Stimulated activated effector memory CD8-positive, alpha-beta T cell treated with anti-CD3 and anti-CD28 coated beads, Interleukin-12 subunit alpha, Interleukin-12 subunit beta, amount 100 ng/mL, for 72 hours (primary cell): Measurements from ENCODE around the gene BEX2.
"Not testable (repeated sequence)": the region's sequence is repeated elsewhere in the genome, so short reads cannot be mapped to it uniquely, and the experiment has no call there.

ENCODE experiments used
- ATAC-seq: fragments of 150-1000 bp; cut with Tn5 transposase; 2 replicates; pipeline ENCODE4 v1.10.0; 2021
- DNase-seq, 2 donors: peaks; one replicate each; pipeline ENCODE4 v3.0.0; 2021 to 2022; ENCODE audit warnings: low spot score in 2 of 2
- H3K27ac Mint-ChIP-seq: one replicate; pipeline ENCODE4 v1.8.0; 2022; ENCODE audit warnings: mild to moderate bottlenecking, mixed read lengths
- H3K36me3 Mint-ChIP-seq: one replicate; pipeline ENCODE4 v1.8.0; 2022; ENCODE audit warnings: mild to moderate bottlenecking, mixed read lengths
- H3K4me1 Mint-ChIP-seq: one replicate; pipeline ENCODE4 v1.8.0; 2022; ENCODE audit warnings: mixed read lengths
- H3K4me3 Mint-ChIP-seq: one replicate; pipeline ENCODE4 v1.8.0; 2022; ENCODE audit warnings: mild to moderate bottlenecking, mixed read lengths
- H3K9me3 Mint-ChIP-seq: one replicate; pipeline ENCODE4 v1.8.0; 2022; ENCODE audit warnings: mixed read lengths

The BEX2 gene

DNA sequence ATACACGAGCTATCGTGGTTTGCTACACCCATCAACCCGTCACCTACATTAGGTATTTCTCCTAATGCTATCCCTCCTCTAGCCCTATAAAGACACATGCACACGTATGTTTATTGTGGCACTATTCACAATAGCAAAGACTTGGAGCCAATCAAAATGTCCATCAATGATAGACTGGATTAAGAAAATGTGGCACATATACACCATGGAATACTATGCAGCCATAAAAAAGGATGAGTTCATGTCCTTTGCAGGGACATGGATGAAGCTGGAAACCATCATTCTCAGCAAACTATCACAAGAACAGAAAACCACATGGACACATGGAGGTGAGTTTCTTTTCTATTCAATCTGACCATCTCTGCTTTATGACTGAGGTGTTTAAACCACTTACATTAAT lies 5.1 kb downstream of the BEX2 start:
- not testable (repeated sequence) for H3K36me3 Mint-ChIP-seq, ATAC-seq, DNase-seq, H3K4me1 Mint-ChIP-seq, H3K4me3 Mint-ChIP-seq, H3K9me3 Mint-ChIP-seq, H3K27ac Mint-ChIP-seq

DNA sequence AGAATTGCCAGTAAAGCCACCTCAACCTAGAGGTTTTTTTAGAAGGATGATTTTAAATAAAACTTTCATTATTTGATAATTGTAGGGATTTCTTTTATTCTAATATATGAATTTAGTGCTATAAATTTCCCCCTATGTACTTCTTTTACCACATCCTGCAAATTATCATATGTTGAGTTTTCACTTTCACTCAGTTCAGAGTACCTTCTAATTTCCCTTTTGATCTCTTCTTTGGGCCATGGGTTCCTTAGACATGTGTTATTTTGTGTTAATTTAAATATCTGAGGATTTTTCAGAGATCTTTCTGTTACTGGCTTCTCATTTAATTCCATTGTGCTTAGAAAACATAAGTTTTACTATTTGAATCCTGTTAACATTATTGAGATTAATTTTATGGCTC lies 6.1 kb downstream of the BEX2 start:
- ATAC-seq: no peak
- H3K4me3 Mint-ChIP-seq: no peak overlapping the region
- H3K27ac Mint-ChIP-seq: no peak overlapping the region

DNA sequence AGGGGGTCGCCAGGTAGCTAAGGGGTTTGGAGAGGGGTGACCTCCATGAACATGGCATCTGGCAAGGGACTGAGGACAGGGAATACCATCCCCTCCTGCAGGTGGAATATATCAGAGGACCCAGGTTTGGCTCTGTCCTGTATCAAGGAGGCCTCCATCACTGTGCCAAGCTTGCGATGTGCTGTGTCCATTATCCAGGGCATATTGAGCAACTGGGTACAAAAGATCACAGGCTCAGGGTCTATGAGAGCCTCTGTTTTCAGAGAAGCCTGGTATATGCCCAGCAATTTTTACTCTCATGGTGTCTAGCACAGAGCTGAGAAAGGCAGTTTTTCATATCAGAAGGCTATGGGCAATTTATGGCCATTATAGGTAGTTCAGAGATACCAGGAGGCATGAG lies 17.7 kb downstream of the BEX2 start:
- ATAC-seq: no peak
- no peak for DNase-seq
- Mint-ChIP-seq H3K9me3 (no peaks in the 10 kb centered on the region), H3K36me3 (no peaks in the 10 kb centered on the region), H3K4me3 (no peak overlapping the region), H3K4me1 (no peaks in the 10 kb centered on the region), H3K27ac (no peak overlapping the region)

More for the DNA sequence above, 6.1 kb downstream of the BEX2 start:
- H3K4me1 Mint-ChIP-seq: no peaks in the 10 kb centered on the region
- no peaks in the 10 kb centered on the region for H3K36me3 Mint-ChIP-seq
- no peaks in the 10 kb centered on the region for H3K9me3 Mint-ChIP-seq
- no peak for DNase-seq

DNA sequence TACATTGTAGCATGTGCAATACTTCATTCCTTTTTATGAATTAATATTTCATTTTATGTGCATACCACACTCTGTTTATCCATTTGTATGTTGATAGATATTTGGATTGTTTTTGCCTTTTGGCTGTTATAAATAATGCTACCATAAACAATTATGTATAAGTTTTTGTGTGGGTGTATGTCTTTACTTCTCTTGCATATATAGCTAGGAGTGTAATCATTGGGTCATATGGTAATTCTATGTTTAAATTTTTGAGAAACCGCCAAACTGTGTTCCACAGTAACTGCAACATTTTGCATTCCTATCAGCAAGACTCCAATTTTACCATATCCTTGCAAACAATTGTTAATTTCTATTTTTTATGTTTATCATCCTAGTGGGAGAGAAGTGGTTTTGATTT lies 31.2 kb downstream of the BEX2 start:
- Mint-ChIP-seq H3K27ac (no peak overlapping the region), H3K36me3 (no peaks in the 10 kb centered on the region), H3K4me3 (no peak overlapping the region), H3K4me1 (peaks cover 9% of the 10 kb centered on the region), H3K9me3 (no peaks in the 10 kb centered on the region)
- ATAC-seq (no peak), DNase-seq (no peak)

DNA sequence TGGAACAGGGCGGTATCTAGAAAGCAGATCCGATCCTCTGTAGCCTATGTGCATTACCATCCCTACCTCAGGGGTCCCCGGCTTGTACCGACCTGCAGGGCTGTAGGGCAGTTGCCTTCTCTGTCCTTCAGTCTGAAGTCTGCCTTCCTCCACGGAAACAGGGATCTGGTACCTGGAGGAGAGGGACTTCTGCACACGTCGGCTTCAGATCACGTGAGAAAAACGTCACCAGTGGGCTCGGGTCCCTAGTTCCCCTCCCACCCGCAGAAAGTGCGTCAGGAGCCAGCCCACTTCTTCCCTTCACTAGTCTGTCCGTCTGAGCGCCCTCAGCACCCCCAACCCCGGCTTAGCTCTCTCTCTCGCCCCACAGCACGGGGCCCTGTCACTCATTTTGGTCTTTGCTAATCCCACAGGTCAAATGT lies 34.2 kb downstream of the BEX2 start, which contains the start of gene TCEAL5:
Gene TCEAL5, minus strand, starts transcription at position 170 of the 422 bp plus-strand sequence. CDS start 2,187 bp downstream, outside the sequence.
- no peak within 1 kb of the TSS for H3K27ac Mint-ChIP-seq
- no peak for DNase-seq
- no peaks in the 10 kb centered on the region for H3K36me3 Mint-ChIP-seq
- H3K9me3 Mint-ChIP-seq: no peaks in the 10 kb centered on the region
- peaks cover 9% of the 10 kb centered on the region for H3K4me1 Mint-ChIP-seq
- ATAC-seq: no peak
- H3K4me3 Mint-ChIP-seq: peak within 1 kb of the TSS; percentile 46

DNA sequence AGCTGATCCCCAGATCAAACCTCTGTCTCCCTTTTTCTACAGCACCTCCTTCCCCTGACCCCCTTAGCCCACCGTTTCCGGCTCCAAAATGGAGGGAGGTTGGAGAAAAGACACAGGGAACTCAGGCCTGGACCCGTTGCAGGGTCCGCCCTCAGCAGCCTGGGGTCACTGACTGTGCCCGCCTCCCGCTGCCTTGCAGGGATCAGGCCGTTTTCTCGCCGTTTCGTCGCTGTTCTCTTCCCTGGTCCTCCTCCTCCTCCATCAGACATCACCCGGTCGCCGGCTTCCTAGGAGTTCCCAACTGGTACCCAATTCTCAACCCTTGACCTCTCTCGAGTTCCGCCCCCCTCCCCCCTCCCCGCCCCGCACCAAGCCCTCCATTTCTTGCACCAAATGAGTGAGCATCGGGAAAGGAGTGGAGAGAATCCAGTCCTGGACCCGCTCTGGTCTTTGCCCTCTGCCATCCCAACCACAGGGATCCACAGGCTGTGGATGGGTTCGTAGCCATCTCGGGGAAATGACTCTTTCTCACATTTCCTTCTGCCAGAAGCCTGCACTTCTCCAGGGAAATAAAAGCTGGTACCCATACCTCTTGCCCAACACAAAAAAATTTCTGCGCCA lies 34.7 kb downstream of the BEX2 start:
- DNase-seq (no peak), ATAC-seq (no peak)
- Mint-ChIP-seq H3K36me3 (no peaks in the 10 kb centered on the region), H3K9me3 (no peaks in the 10 kb centered on the region), H3K27ac (no peak overlapping the region), H3K4me3 (peak overlapping the region; percentile 46), H3K4me1 (peaks cover 9% of the 10 kb centered on the region)

DNA sequence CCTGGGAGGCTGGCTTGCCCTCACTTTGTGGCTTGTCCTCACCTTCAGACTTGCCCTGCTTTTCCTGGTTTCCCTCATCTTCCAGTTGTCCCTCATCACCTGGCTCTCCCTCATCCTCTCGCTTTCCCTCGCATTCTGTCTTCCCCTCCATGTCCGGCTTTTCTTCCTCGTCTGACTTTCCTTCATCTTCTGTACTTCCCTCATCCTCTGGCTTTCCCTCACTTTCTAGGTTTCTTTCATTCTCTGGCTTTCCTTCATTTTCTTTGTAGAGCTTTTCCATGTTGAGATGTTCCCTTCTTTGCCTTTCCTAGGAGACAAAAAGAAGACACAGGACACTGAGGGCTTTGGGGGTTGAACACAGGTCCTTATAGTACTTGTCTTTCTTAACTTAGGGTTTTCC lies 36.5 kb downstream of the BEX2 start:
- no peaks in the 10 kb centered on the region for H3K9me3 Mint-ChIP-seq
- H3K4me3 Mint-ChIP-seq: no peak overlapping the region
- peaks cover 9% of the 10 kb centered on the region for H3K4me1 Mint-ChIP-seq
- no peaks in the 10 kb centered on the region for H3K36me3 Mint-ChIP-seq
- DNase-seq (no peak), ATAC-seq (no peak)
- H3K27ac Mint-ChIP-seq: no peak overlapping the region
